Fibroblast of peridontal ligament (primary cell): ENCODE measurements around the gene ITPR3.

ENCODE experiments used
- DNase-seq: peaks from one replicate; pipeline ENCODE4 v3.0.0-alpha.2; 2010; ENCODE audit errors: extremely low read depth

The ITPR3 gene

GRCh38 chr6:33700391-33701050 is 79.4 kb downstream of the ITPR3 start:
- DNase-seq: peak; percentile 67

GRCh38 chr6:33702345-33702977 is 81.3 kb downstream of the ITPR3 start:
- DNase-seq: peak; percentile 74

- no peak for DNase-seq
These were observed 83.3 kb downstream of the ITPR3 start for GRCh38 chr6:33704215-33705066.

- DNase-seq: no peak
These were observed 84.3 kb downstream of the ITPR3 start for GRCh38 chr6:33705268-33705885.

- DNase-seq: no peak
These were observed 85.0 kb downstream of the ITPR3 start for GRCh38 chr6:33705955-33706725.

GRCh38 chr6:33707771-33708170 is 86.6 kb downstream of the ITPR3 start:
- no peak for DNase-seq

GRCh38 chr6:33708516-33709204 is 87.5 kb downstream of the ITPR3 start:
- DNase-seq: no peak

- no peak for DNase-seq
These were observed 88.6 kb downstream of the ITPR3 start for GRCh38 chr6:33709605-33710295.

- no peak for DNase-seq
These were observed 89.4 kb downstream of the ITPR3 start for GRCh38 chr6:33710296-33711121.

- DNase-seq: peak; percentile 95
These were observed 90.3 kb downstream of the ITPR3 start, which contains the start of gene UQCC2 for GRCh38 chr6:33711140-33712129. TSS of gene UQCC2 (minus strand) at chr6:33711700. CDS start at chr6:33711686, 14 bp downstream.

GRCh38 chr6:33712914-33713313 is 91.8 kb downstream of the ITPR3 start:
- DNase-seq: no peak

- DNase-seq: no peak
These were observed 92.7 kb downstream of the ITPR3 start for GRCh38 chr6:33713786-33714185.

- DNase-seq: no peak
These were observed 93.4 kb downstream of the ITPR3 start for GRCh38 chr6:33714385-33715040.

- no peak for DNase-seq
These were observed 95.3 kb downstream of the ITPR3 start for GRCh38 chr6:33716379-33716778.

GRCh38 chr6:33716890-33717632 is 95.9 kb downstream of the ITPR3 start:
- no peak for DNase-seq

- peak; percentile 27 for DNase-seq
These were observed 96.9 kb downstream of the ITPR3 start for GRCh38 chr6:33717934-33718455.
